Skeletal muscle satellite cell (primary cell): ENCODE data around the gene STRA6.

Experiments used
- H3K27me3 ChIP-seq: 2 replicates; pipeline ENCODE4 v1.7.0; 2013; ENCODE audit warnings: low read length; ENCODE audit not compliant: control insufficient read depth, insufficient read depth
- H3K36me3 ChIP-seq: 2 replicates; pipeline ENCODE4 v1.7.0; 2013; ENCODE audit warnings: mild to moderate bottlenecking, control low read depth, low read length; ENCODE audit not compliant: insufficient read depth
- H3K4me1 ChIP-seq: 2 replicates; pipeline ENCODE4 v1.7.0; 2013; ENCODE audit warnings: low read length; ENCODE audit not compliant: control insufficient read depth, insufficient read depth
- H3K4me2 ChIP-seq: 2 replicates; pipeline ENCODE4 v1.7.0; 2013; ENCODE audit warnings: mild to moderate bottlenecking, low read length
- H3K4me3 ChIP-seq: 2 replicates; pipeline ENCODE4 v1.7.0; 2013; ENCODE audit warnings: low read length
- H3K9ac ChIP-seq: 2 replicates; pipeline ENCODE4 v1.7.0; 2013; ENCODE audit warnings: mild to moderate bottlenecking, low read depth, low read length, moderate library complexity
- H3K9me3 ChIP-seq: replicated peaks from 2 replicates; pipeline ENCODE4 v1.7.0; 2013; ENCODE audit warnings: mild to moderate bottlenecking, control low read depth, low read length

STRA6 gene

GRCh38 chr15:74200871-74201419 is 1.6 kb downstream of the STRA6 start:
- Histone ChIP-seq H3K9me3 (no peaks in the 10 kb centered on the region), H3K4me2 (peak overlapping the region; percentile 48), H3K9ac (no peak overlapping the region), H3K4me1 (peaks cover 60% of the 10 kb centered on the region), H3K4me3 (no peak overlapping the region), H3K27me3 (peaks cover 6% of the 10 kb centered on the region), H3K36me3 (no peaks in the 10 kb centered on the region)

GRCh38 chr15:74200412-74200815 is 2.2 kb downstream of the STRA6 start:
- H3K4me1 ChIP-seq = peaks cover 65% of the 10 kb centered on the region
- peak overlapping the region; percentile 68 for H3K4me2 ChIP-seq
- H3K27me3 ChIP-seq = peaks cover 6% of the 10 kb centered on the region
- no peak overlapping the region for H3K4me3 ChIP-seq
- H3K9ac ChIP-seq = no peak overlapping the region
- no peaks in the 10 kb centered on the region for H3K9me3 ChIP-seq
- H3K36me3 ChIP-seq = no peaks in the 10 kb centered on the region

- no peak overlapping the region for H3K9ac ChIP-seq
- H3K4me1 ChIP-seq = peaks cover 73% of the 10 kb centered on the region
- H3K27me3 ChIP-seq = no peaks in the 10 kb centered on the region
- no peak overlapping the region for H3K4me3 ChIP-seq
- H3K4me2 ChIP-seq = no peak overlapping the region
- H3K36me3 ChIP-seq = no peaks in the 10 kb centered on the region
- no peaks in the 10 kb centered on the region for H3K9me3 ChIP-seq
Observed at GRCh38 chr15:74199297-74199652, 3.3 kb downstream of the STRA6 start.

- Histone ChIP-seq H3K27me3 (no peaks in the 10 kb centered on the region), H3K9me3 (no peaks in the 10 kb centered on the region), H3K4me1 (peaks cover 84% of the 10 kb centered on the region), H3K4me3 (no peak overlapping the region), H3K9ac (peak overlapping the region; percentile 47), H3K36me3 (no peaks in the 10 kb centered on the region), H3K4me2 (peak overlapping the region; percentile 41)
Observed at GRCh38 chr15:74197176-74197965, 5.2 kb downstream of the STRA6 start.

GRCh38 chr15:74196175-74196574 is 6.4 kb downstream of the STRA6 start:
- Histone ChIP-seq H3K9me3 (no peaks in the 10 kb centered on the region), H3K4me3 (peak overlapping the region; percentile 9), H3K4me2 (peak overlapping the region; percentile 41), H3K4me1 (peaks cover 76% of the 10 kb centered on the region), H3K9ac (peak overlapping the region; percentile 39), H3K36me3 (no peaks in the 10 kb centered on the region), H3K27me3 (no peaks in the 10 kb centered on the region)

- H3K9ac ChIP-seq = no peak overlapping the region
- H3K4me3 ChIP-seq = no peak overlapping the region
- H3K36me3 ChIP-seq = no peaks in the 10 kb centered on the region
- no peak overlapping the region for H3K4me2 ChIP-seq
- H3K27me3 ChIP-seq = no peaks in the 10 kb centered on the region
- H3K9me3 ChIP-seq = no peaks in the 10 kb centered on the region
- H3K4me1 ChIP-seq = peaks cover 64% of the 10 kb centered on the region
Observed at GRCh38 chr15:74194572-74195559, 7.7 kb downstream of the STRA6 start.

GRCh38 chr15:74193905-74194304 is 8.7 kb downstream of the STRA6 start:
- peaks cover 63% of the 10 kb centered on the region for H3K4me1 ChIP-seq
- H3K9me3 ChIP-seq = no peaks in the 10 kb centered on the region
- H3K36me3 ChIP-seq = no peaks in the 10 kb centered on the region
- no peaks in the 10 kb centered on the region for H3K27me3 ChIP-seq
- peak overlapping the region; percentile 27 for H3K4me2 ChIP-seq
- no peak overlapping the region for H3K4me3 ChIP-seq
- peak overlapping the region; percentile 52 for H3K9ac ChIP-seq

- no peaks in the 10 kb centered on the region for H3K9me3 ChIP-seq
Observed at GRCh38 chr15:74193299-74193718, 9.3 kb downstream of the STRA6 start.

GRCh38 chr15:74192751-74193150 is 9.8 kb downstream of the STRA6 start:
- Histone ChIP-seq H3K4me1 (peaks cover 54% of the 10 kb centered on the region), H3K36me3 (no peaks in the 10 kb centered on the region), H3K27me3 (no peaks in the 10 kb centered on the region), H3K4me3 (no peak overlapping the region), H3K4me2 (peak overlapping the region; percentile 29), H3K9me3 (no peaks in the 10 kb centered on the region), H3K9ac (no peak overlapping the region)

More at GRCh38 chr15:74193299-74193718, 9.3 kb downstream of the STRA6 start:
- H3K27me3 ChIP-seq = no peaks in the 10 kb centered on the region
- peak overlapping the region; percentile 29 for H3K4me2 ChIP-seq
- H3K36me3 ChIP-seq = no peaks in the 10 kb centered on the region
- H3K9ac ChIP-seq = peak overlapping the region; percentile 52
- H3K4me3 ChIP-seq = no peak overlapping the region
- H3K4me1 ChIP-seq = peaks cover 57% of the 10 kb centered on the region

GRCh38 chr15:74191798-74192197 is 10.8 kb downstream of the STRA6 start:
- H3K4me2 ChIP-seq = no peak overlapping the region

GRCh38 chr15:74188216-74188615 is 14.4 kb downstream of the STRA6 start:
- Histone ChIP-seq H3K9ac (no peak overlapping the region), H3K27me3 (peaks cover 4% of the 10 kb centered on the region), H3K36me3 (no peaks in the 10 kb centered on the region), H3K9me3 (no peaks in the 10 kb centered on the region), H3K4me3 (no peak overlapping the region), H3K4me2 (no peak overlapping the region), H3K4me1 (peaks cover 21% of the 10 kb centered on the region)

More at GRCh38 chr15:74191798-74192197, 10.8 kb downstream of the STRA6 start:
- Histone ChIP-seq H3K4me3 (no peak overlapping the region), H3K4me1 (peaks cover 45% of the 10 kb centered on the region), H3K9me3 (no peaks in the 10 kb centered on the region), H3K36me3 (no peaks in the 10 kb centered on the region), H3K9ac (no peak overlapping the region), H3K27me3 (no peaks in the 10 kb centered on the region)
